ENCODE data around the gene REC114.
"Not testable (repeated sequence)": the region's sequence is repeated elsewhere in the genome, so short reads cannot be mapped to it uniquely, and the experiment has no call there.

Gene REC114

GRCh38 chr15:73575636-73576247 lies 132.8 kb downstream of the REC114 start:
- H3K36me3 ChIP-seq (ENCODE audit: control insufficient read depth, insufficient read depth, low read length), result peaks cover 68% of the 10 kb centered on the region
- H3K4me3 ChIP-seq (ENCODE audit: low read depth, low read length), result no peak overlapping the region
- H3K9ac ChIP-seq (ENCODE audit: low read depth, low read length), result peak overlapping the region; percentile 18; the same call in 1 of the 2 replicates
- no peaks in the 10 kb centered on the region for H3K27me3 ChIP-seq (ENCODE audit: control insufficient read depth, insufficient read depth, low read length)
- H3K9me3 ChIP-seq (ENCODE audit: control insufficient read depth, insufficient read depth, low read length), result no peaks in the 10 kb centered on the region
- no peak overlapping the region for H3K27ac ChIP-seq (ENCODE audit: low read depth, low read length)
- H3K4me1 ChIP-seq (ENCODE audit: control insufficient read depth, insufficient read depth, low read length), result no peaks in the 10 kb centered on the region

GRCh38 chr15:73577593-73577992 lies 134.6 kb downstream of the REC114 start:
- not testable (repeated sequence) for H3K9me3 ChIP-seq (ENCODE audit: control insufficient read depth, insufficient read depth, low read length); H3K27ac ChIP-seq (ENCODE audit: low read depth, low read length); H3K4me3 ChIP-seq (ENCODE audit: low read depth, low read length); H3K4me1 ChIP-seq (ENCODE audit: control insufficient read depth, insufficient read depth, low read length); H3K27me3 ChIP-seq (ENCODE audit: control insufficient read depth, insufficient read depth, low read length); H3K9ac ChIP-seq (ENCODE audit: low read depth, low read length)
- peaks cover 64% of the 10 kb centered on the region for H3K36me3 ChIP-seq (ENCODE audit: control insufficient read depth, insufficient read depth, low read length)

- Histone ChIP-seq H3K4me1 (ENCODE audit: control insufficient read depth, insufficient read depth, low read length) (no peaks in the 10 kb centered on the region), H3K27me3 (ENCODE audit: control insufficient read depth, insufficient read depth, low read length) (no peaks in the 10 kb centered on the region), H3K9ac (ENCODE audit: low read depth, low read length) (no peak overlapping the region), H3K27ac (ENCODE audit: low read depth, low read length) (no peak overlapping the region), H3K36me3 (ENCODE audit: control insufficient read depth, insufficient read depth, low read length) (peaks cover 64% of the 10 kb centered on the region), H3K9me3 (ENCODE audit: control insufficient read depth, insufficient read depth, low read length) (no peaks in the 10 kb centered on the region), H3K4me3 (ENCODE audit: low read depth, low read length) (no peak overlapping the region)
Measured at GRCh38 chr15:73578026-73578425, 135.1 kb downstream of the REC114 start.

GRCh38 chr15:73582851-73583379 lies 140.0 kb downstream of the REC114 start:
- Histone ChIP-seq H3K27ac (ENCODE audit: low read depth, low read length) (no peak overlapping the region), H3K9ac (ENCODE audit: low read depth, low read length) (no peak overlapping the region), H3K36me3 (ENCODE audit: control insufficient read depth, insufficient read depth, low read length) (peaks cover 79% of the 10 kb centered on the region), H3K9me3 (ENCODE audit: control insufficient read depth, insufficient read depth, low read length) (no peaks in the 10 kb centered on the region), H3K4me3 (ENCODE audit: low read depth, low read length) (no peak overlapping the region), H3K4me1 (ENCODE audit: control insufficient read depth, insufficient read depth, low read length) (no peaks in the 10 kb centered on the region), H3K27me3 (ENCODE audit: control insufficient read depth, insufficient read depth, low read length) (no peaks in the 10 kb centered on the region)

GRCh38 chr15:73583544-73583943 lies 140.6 kb downstream of the REC114 start:
- no peak overlapping the region for H3K9ac ChIP-seq (ENCODE audit: low read depth, low read length)
- H3K4me3 ChIP-seq (ENCODE audit: low read depth, low read length), result no peak overlapping the region
- no peaks in the 10 kb centered on the region for H3K9me3 ChIP-seq (ENCODE audit: control insufficient read depth, insufficient read depth, low read length)
- H3K4me1 ChIP-seq (ENCODE audit: control insufficient read depth, insufficient read depth, low read length), result no peaks in the 10 kb centered on the region
- H3K27me3 ChIP-seq (ENCODE audit: control insufficient read depth, insufficient read depth, low read length), result no peaks in the 10 kb centered on the region
- no peak overlapping the region for H3K27ac ChIP-seq (ENCODE audit: low read depth, low read length)
- peaks cover 76% of the 10 kb centered on the region for H3K36me3 ChIP-seq (ENCODE audit: control insufficient read depth, insufficient read depth, low read length)

GRCh38 chr15:73584699-73585420 lies 141.9 kb downstream of the REC114 start:
- no peaks in the 10 kb centered on the region for H3K27me3 ChIP-seq (ENCODE audit: control insufficient read depth, insufficient read depth, low read length)

GRCh38 chr15:73585871-73586654 lies 143.1 kb downstream of the REC114 start:
- Histone ChIP-seq H3K9me3 (ENCODE audit: control insufficient read depth, insufficient read depth, low read length) (no peaks in the 10 kb centered on the region), H3K27ac (ENCODE audit: low read depth, low read length) (no peak overlapping the region), H3K4me1 (ENCODE audit: control insufficient read depth, insufficient read depth, low read length) (no peaks in the 10 kb centered on the region), H3K9ac (ENCODE audit: low read depth, low read length) (no peak overlapping the region), H3K27me3 (ENCODE audit: control insufficient read depth, insufficient read depth, low read length) (no peaks in the 10 kb centered on the region), H3K36me3 (ENCODE audit: control insufficient read depth, insufficient read depth, low read length) (peaks cover 83% of the 10 kb centered on the region), H3K4me3 (ENCODE audit: low read depth, low read length) (no peak overlapping the region)

More at GRCh38 chr15:73584699-73585420, 141.9 kb downstream of the REC114 start:
- Histone ChIP-seq H3K36me3 (ENCODE audit: control insufficient read depth, insufficient read depth, low read length) (peaks cover 82% of the 10 kb centered on the region), H3K9ac (ENCODE audit: low read depth, low read length) (no peak overlapping the region), H3K4me1 (ENCODE audit: control insufficient read depth, insufficient read depth, low read length) (no peaks in the 10 kb centered on the region), H3K9me3 (ENCODE audit: control insufficient read depth, insufficient read depth, low read length) (no peaks in the 10 kb centered on the region), H3K27ac (ENCODE audit: low read depth, low read length) (no peak overlapping the region), H3K4me3 (ENCODE audit: low read depth, low read length) (no peak overlapping the region)

- Histone ChIP-seq H3K9me3 (ENCODE audit: control insufficient read depth, insufficient read depth, low read length) (no peaks in the 10 kb centered on the region), H3K27ac (ENCODE audit: low read depth, low read length) (no peak overlapping the region), H3K9ac (ENCODE audit: low read depth, low read length) (no peak overlapping the region), H3K27me3 (ENCODE audit: control insufficient read depth, insufficient read depth, low read length) (no peaks in the 10 kb centered on the region), H3K4me3 (ENCODE audit: low read depth, low read length) (no peak overlapping the region), H3K36me3 (ENCODE audit: control insufficient read depth, insufficient read depth, low read length) (peaks cover 62% of the 10 kb centered on the region), H3K4me1 (ENCODE audit: control insufficient read depth, insufficient read depth, low read length) (no peaks in the 10 kb centered on the region)
Measured at GRCh38 chr15:73589766-73590165, 146.8 kb downstream of the REC114 start.

GRCh38 chr15:73590263-73590662 lies 147.3 kb downstream of the REC114 start:
- no peak overlapping the region for H3K27ac ChIP-seq (ENCODE audit: low read depth, low read length)
- no peaks in the 10 kb centered on the region for H3K9me3 ChIP-seq (ENCODE audit: control insufficient read depth, insufficient read depth, low read length)
- H3K36me3 ChIP-seq (ENCODE audit: control insufficient read depth, insufficient read depth, low read length), result peaks cover 57% of the 10 kb centered on the region
- H3K4me3 ChIP-seq (ENCODE audit: low read depth, low read length), result no peak overlapping the region
- H3K27me3 ChIP-seq (ENCODE audit: control insufficient read depth, insufficient read depth, low read length), result no peaks in the 10 kb centered on the region
- H3K9ac ChIP-seq (ENCODE audit: low read depth, low read length), result no peak overlapping the region
- no peaks in the 10 kb centered on the region for H3K4me1 ChIP-seq (ENCODE audit: control insufficient read depth, insufficient read depth, low read length)

GRCh38 chr15:73593304-73594074 lies 150.5 kb downstream of the REC114 start:
- Histone ChIP-seq H3K9me3 (ENCODE audit: control insufficient read depth, insufficient read depth, low read length) (no peaks in the 10 kb centered on the region), H3K4me1 (ENCODE audit: control insufficient read depth, insufficient read depth, low read length) (peaks cover 23% of the 10 kb centered on the region), H3K36me3 (ENCODE audit: control insufficient read depth, insufficient read depth, low read length) (peaks cover 31% of the 10 kb centered on the region), H3K27ac (ENCODE audit: low read depth, low read length) (no peak overlapping the region), H3K9ac (ENCODE audit: low read depth, low read length) (no peak overlapping the region), H3K4me3 (ENCODE audit: low read depth, low read length) (no peak overlapping the region), H3K27me3 (ENCODE audit: control insufficient read depth, insufficient read depth, low read length) (no peaks in the 10 kb centered on the region)
